Pancreas (tissue), 10 donors: Measurements from ENCODE around the gene HECA. TPM values are rescaled to one million over a fixed set of nuclear protein-coding genes. Genes with fewer than 3 reads are reported as not detected.

Experiments
- ATAC-seq, 4 donors: fragments of 200-7000 bp; cut with Tn5 transposase; one replicate each; pipeline versions ENCODE4 v1.8.0 to v1.9.1; 2020; ENCODE audit warnings: mild to moderate bottlenecking in 4 of 4, moderate library complexity in 4 of 4
- DNase-seq, 6 donors: peaks; one replicate each; pipeline ENCODE4 v3.0.0-alpha.2; 2020
- FAIRE-seq: peaks from 2 replicates; lab custom pipeline; 2012; peaks lifted over from hg19 to GRCh38; lab: Jason Lieb, UNC
- H3K27ac ChIP-seq, 4 donors: fragments of 200-600 bp; sonication (generic); 1 replicate in 3 of 4; 2 replicates in 1 of 4; pipeline versions ENCODE4 v1.5.0 to v1.8.0; 2020
- H3K27me3 ChIP-seq, 4 donors: fragments of 200-600 bp; one replicate each; pipeline ENCODE4 v1.8.0; 2021
- H3K36me3 ChIP-seq, 3 donors: fragments of 200-600 bp; sonication (generic) in 1 of 3; one replicate each; pipeline versions ENCODE4 v1.5.0 to v1.8.0; 2020 to 2021
- H3K4me1 ChIP-seq, 3 donors: fragments of 200-600 bp; one replicate each; pipeline ENCODE4 v1.8.0; 2021
- H3K4me3 ChIP-seq, 4 donors: fragments of 200-600 bp; sonication (generic) in 2 of 4; one replicate each; pipeline versions ENCODE4 v1.5.0 to v1.8.0; 2020 to 2021
- H3K9me3 ChIP-seq, 4 donors: fragments of 200-600 bp; one replicate each; pipeline ENCODE4 v1.8.0; 2021
- WGBS, 2 donors: extraction: QIAGEN DNeasy Blood & Tissue Kit; methylation state at CpG; one replicate each; pipeline ENCODE4 v1.1.7; 2013; 5-methylcytosine and 5-hydroxymethylcytosine counted together
- intact Hi-C, 3 donors: fragments of 100-400 bp; cut with DNase I; formaldehyde crosslinking; loops; one replicate each; pipeline versions ENCODE4 v1.11.1 to v1.14.2; 2022
- polyA plus RNA-seq, 2 donors: library from polyadenylated mRNA; stranded (reverse); fragments of 200-250 nt; gene quantifications; one replicate each; pipeline ENCODE4 v1.2.3, GENCODE V29; 2013
- total RNA-seq, 6 donors: library from RNA; stranded (reverse); fragmentation: NEBNext Ultra II Directional in 4 of 6; extraction: Animal tissue kit (Norgen Biotek cat#: 25700) in 4 of 6; gene quantifications; one replicate each; pipeline versions ENCODE4 v1.2.1 to v1.2.4, GENCODE V29; 2021 to 2023
- TF ChIP-seq, protein P1 (sequence below), 4 donors: fragments of 200-600 bp; sonication (generic) in 3 of 4; IDR thresholded peaks; one replicate each; pipeline versions ENCODE4 v1.5.0 to v1.8.0; 2021; ENCODE audit warnings: antibody characterized with exemption in 4 of 4
- donor health status: healthy with polysubstance abuse.
- donor health status: DM: no; HTN: no; CAD: no; lungs with moderate emphysema.
- donor health status: DM: no; HTN: no; CAD: no.
- donor health status: control.
- donor health status: control.
- donor health status: Bipolar disorder and iron deficiency.
- donor health status: DM: yes; HTN: yes; CAD: no.
- donor health status: DM: no; HTN: no; CAD: no.
- donor health status: DM: no; HTN: no; CAD: no.
- donor health status: DM: yes; HTN: yes; CAD: no.

HECA gene
- total and polyA plus RNA-seq, 8 donors: 3.2 to 16.3 (median 7.1) TPM

DNA sequence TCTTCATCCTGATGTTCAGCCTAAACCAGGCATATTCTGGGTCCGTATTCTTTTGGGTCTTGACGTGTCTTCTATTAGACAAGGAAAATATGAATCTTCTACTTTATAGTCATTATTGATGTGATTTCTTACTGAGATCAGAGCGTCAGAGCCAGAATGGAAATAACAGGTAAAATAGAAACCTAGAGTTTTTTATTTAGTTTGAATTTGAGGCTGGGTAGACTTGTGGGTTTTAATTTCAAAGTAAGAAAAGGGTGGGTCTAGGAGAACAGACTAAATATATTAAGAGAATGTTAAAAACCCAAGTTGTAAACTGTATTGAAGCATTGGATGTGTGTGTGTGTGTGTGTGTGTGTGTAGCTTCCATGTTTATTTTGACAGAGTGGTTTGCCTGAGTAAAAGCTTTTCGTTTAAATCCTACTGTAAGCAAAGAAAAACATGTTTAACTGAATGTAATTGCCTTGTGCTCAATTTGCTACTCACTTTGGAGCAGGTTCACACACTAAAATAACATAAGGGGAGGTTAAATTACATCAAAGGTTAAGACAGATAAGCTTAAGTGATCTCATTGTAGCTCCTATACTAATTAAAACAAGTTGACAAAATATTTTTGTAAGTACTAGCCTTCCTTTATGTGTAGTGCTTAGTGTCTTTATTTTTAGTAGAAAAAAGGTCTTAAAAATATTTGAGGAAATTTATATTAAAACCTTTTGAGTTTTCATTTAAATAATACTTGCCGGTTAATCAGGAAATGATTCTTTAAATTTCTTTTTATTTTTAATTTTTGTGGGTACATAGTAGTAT is 17.4 kb downstream of the HECA start:
- Histone ChIP-seq H3K4me1 (peaks cover 0 to 15% (median 0%) of the 10 kb centered on the region in 3 donors), H3K36me3 (no peaks in the 10 kb centered on the region), H3K9me3 (no peaks in the 10 kb centered on the region), H3K4me3 (no peak overlapping the region), H3K27me3 (no peaks in the 10 kb centered on the region), H3K27ac (no peak overlapping the region)
- intact Hi-C loops: no loop called here
- WGBS, 2 donors: 61 to 64% methylated on average over 5 of the region's 5 CpGs
- ATAC-seq (no peak), FAIRE-seq (peak; percentile 20), DNase-seq (no peak)
- TF ChIP-seq, protein P1, sequence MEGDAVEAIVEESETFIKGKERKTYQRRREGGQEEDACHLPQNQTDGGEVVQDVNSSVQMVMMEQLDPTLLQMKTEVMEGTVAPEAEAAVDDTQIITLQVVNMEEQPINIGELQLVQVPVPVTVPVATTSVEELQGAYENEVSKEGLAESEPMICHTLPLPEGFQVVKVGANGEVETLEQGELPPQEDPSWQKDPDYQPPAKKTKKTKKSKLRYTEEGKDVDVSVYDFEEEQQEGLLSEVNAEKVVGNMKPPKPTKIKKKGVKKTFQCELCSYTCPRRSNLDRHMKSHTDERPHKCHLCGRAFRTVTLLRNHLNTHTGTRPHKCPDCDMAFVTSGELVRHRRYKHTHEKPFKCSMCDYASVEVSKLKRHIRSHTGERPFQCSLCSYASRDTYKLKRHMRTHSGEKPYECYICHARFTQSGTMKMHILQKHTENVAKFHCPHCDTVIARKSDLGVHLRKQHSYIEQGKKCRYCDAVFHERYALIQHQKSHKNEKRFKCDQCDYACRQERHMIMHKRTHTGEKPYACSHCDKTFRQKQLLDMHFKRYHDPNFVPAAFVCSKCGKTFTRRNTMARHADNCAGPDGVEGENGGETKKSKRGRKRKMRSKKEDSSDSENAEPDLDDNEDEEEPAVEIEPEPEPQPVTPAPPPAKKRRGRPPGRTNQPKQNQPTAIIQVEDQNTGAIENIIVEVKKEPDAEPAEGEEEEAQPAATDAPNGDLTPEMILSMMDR (IDR thresholded peaks at IDR 0.05): no peak

DNA sequence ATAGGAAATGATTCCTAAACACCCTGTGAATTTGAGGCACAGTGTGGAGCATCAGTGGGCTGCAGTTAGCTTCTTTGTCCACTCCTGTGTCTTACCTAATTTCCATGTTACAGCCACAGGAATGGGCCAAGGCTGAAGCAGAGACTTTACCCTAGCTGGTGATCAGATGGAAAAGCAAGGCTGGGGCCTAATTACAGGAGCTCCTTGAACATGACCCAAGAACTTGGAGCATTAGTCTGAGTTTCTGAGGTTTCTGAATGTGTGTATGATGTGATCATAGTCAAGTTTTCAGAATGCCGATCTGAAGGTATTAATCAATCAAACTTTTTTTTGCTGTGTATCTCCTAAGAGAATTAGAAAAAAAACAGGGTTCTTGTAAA is 18.0 kb downstream of the HECA start:
- ATAC-seq (no peak), FAIRE-seq (no peak), DNase-seq (no peak)
- H3K36me3 ChIP-seq: no peaks in the 10 kb centered on the region
- H3K4me3 ChIP-seq: no peak overlapping the region
- no peaks in the 10 kb centered on the region for H3K9me3 ChIP-seq
- no peaks in the 10 kb centered on the region for H3K27me3 ChIP-seq
- no peak overlapping the region for H3K27ac ChIP-seq
- 84 to 88% methylated on average over 1 of the region's 1 CpG for WGBS, 2 donors
- peaks cover 0 to 14% (median 0%) of the 10 kb centered on the region in 3 donors for H3K4me1 ChIP-seq
- intact Hi-C loops: no loop called here
- TF ChIP-seq, protein P1 (IDR thresholded peaks at IDR 0.05): no peak

DNA sequence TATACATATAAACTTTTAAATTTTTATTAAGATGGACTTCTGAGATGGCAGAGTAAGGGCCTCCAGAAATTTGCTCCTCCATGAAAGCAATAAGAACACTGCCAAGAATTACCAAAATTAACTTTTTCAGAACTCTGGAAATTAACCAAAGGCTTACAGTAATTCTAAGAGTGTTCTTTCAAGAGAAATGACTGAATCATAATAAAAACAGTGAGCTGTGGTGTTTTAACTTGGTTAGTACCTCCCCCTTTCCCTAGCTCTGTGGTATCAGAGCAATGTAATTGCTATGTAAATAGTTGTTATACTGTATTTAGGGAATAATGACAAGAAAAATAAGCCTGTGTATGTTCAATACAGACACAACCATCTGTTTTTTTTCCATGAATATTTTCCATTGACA is 19.0 kb downstream of the HECA start:
- TF ChIP-seq, protein P1 (IDR thresholded peaks at IDR 0.05): no peak
- H3K36me3 ChIP-seq: no peaks in the 10 kb centered on the region
- H3K27me3 ChIP-seq: no peaks in the 10 kb centered on the region
- ATAC-seq: no peak
- no peak for DNase-seq
- H3K9me3 ChIP-seq: no peaks in the 10 kb centered on the region
- peaks cover 0 to 7% (median 0%) of the 10 kb centered on the region in 3 donors for H3K4me1 ChIP-seq
- intact Hi-C loops: no loop called here
- no peak overlapping the region for H3K4me3 ChIP-seq
- no peak overlapping the region for H3K27ac ChIP-seq
- no peak for FAIRE-seq

GRCh38 chr6:139154881-139155547 is 20.1 kb downstream of the HECA start:
- ATAC-seq: no peak
- TF ChIP-seq, protein P1 (IDR thresholded peaks at IDR 0.05): no peak
- FAIRE-seq: no peak
- no peaks in the 10 kb centered on the region for H3K4me1 ChIP-seq
- no peak overlapping the region for H3K4me3 ChIP-seq
- no peaks in the 10 kb centered on the region for H3K36me3 ChIP-seq
- DNase-seq: no peak
- H3K9me3 ChIP-seq: no peaks in the 10 kb centered on the region
- H3K27me3 ChIP-seq: no peaks in the 10 kb centered on the region
- no peak overlapping the region for H3K27ac ChIP-seq
- intact Hi-C loops: no loop called here
- 95 to 96% methylated on average over 9 of the region's 9 CpGs for WGBS, 2 donors

- FAIRE-seq (no peak), ATAC-seq (no peak), DNase-seq (no peak)
- no peak overlapping the region for H3K27ac ChIP-seq
- 89 to 92% methylated on average over 5 of the region's 5 CpGs for WGBS, 2 donors
- H3K27me3 ChIP-seq: no peaks in the 10 kb centered on the region
- no peaks in the 10 kb centered on the region for H3K4me1 ChIP-seq
- H3K36me3 ChIP-seq: no peaks in the 10 kb centered on the region
- no peak overlapping the region for H3K4me3 ChIP-seq
- TF ChIP-seq, protein P1 (IDR thresholded peaks at IDR 0.05): no peak
- H3K9me3 ChIP-seq: no peaks in the 10 kb centered on the region
- intact Hi-C loops: no loop called here
These were observed 21.2 kb downstream of the HECA start for GRCh38 chr6:139156102-139156501.
